ACC112 (cell line): ENCODE measurements around the gene CCDC157.

Experiments
- H2AFZ ChIP-seq: fragments of 200-600 bp; sonication (generic); one replicate; pipeline ENCODE4 v1.6.0; 2017; ENCODE audit warnings: antibody characterized with exemption, low read length; ENCODE audit not compliant: unreplicated experiment
- H3K27ac ChIP-seq: fragments of 200-600 bp; sonication (generic); 2 replicates; pipeline ENCODE4 v1.5.1; 2014; ENCODE audit warnings: low read depth, mild to moderate bottlenecking, antibody characterized with exemption, low read length, moderate library complexity
- H3K27me3 ChIP-seq: fragments of 200-600 bp; sonication (generic); 2 replicates; pipeline ENCODE4 v1.6.1; 2014; ENCODE audit warnings: mild to moderate bottlenecking, antibody characterized with exemption, low read length, moderate library complexity, mixed read lengths; ENCODE audit not compliant: insufficient read depth
- H3K36me3 ChIP-seq: fragments of 200-600 bp; sonication (generic); 2 replicates; pipeline ENCODE4 v1.6.1; 2016; ENCODE audit warnings: mild to moderate bottlenecking, antibody characterized with exemption, low read length, moderate library complexity, mixed read lengths; ENCODE audit not compliant: insufficient read depth
- H3K4me1 ChIP-seq: fragments of 200-600 bp; sonication (generic); one replicate; pipeline ENCODE4 v1.6.1; 2016; ENCODE audit warnings: low read length, mixed read lengths; ENCODE audit not compliant: insufficient read depth, unreplicated experiment, control insufficient read depth
- H3K4me3 ChIP-seq: fragments of 200-600 bp; sonication (generic); 2 replicates; pipeline ENCODE4 v1.5.1; 2014; ENCODE audit warnings: mild to moderate bottlenecking, low read depth, low read length
- H3K79me2 ChIP-seq: fragments of 200-600 bp; sonication (generic); one replicate; pipeline ENCODE4 v1.6.0; 2016; ENCODE audit warnings: low read length; ENCODE audit not compliant: control insufficient read depth, unreplicated experiment, insufficient read depth

The CCDC157 gene

DNA sequence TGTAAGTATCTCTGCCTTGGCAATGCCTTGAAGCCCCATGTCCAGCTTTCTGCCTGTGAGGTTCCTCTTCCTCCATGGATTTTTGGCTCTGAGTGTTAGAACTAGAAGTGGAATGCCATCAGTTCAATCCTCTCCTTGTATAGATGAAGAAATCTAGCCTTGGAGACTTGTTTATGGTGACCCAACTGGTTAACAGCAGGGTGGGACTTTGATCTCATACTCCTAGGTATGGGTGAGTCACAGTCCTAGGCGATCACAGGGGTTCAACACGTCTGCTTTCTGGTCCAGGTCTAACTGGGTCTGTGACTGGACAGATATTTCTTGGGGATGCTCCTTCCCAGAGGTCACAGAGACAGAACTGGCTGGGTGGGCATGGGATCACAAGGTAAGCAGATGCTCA, 59.6 kb downstream of the CCDC157 start:
- Histone ChIP-seq H3K4me3 (no peak overlapping the region), H3K79me2 (peaks cover 3% of the 10 kb centered on the region), H3K4me1 (peaks cover 39% of the 10 kb centered on the region), H3K27me3 (no peaks in the 10 kb centered on the region), H2AFZ (no peak overlapping the region), H3K27ac (peak overlapping the region; percentile 50), H3K36me3 (peaks cover 10% of the 10 kb centered on the region)

DNA sequence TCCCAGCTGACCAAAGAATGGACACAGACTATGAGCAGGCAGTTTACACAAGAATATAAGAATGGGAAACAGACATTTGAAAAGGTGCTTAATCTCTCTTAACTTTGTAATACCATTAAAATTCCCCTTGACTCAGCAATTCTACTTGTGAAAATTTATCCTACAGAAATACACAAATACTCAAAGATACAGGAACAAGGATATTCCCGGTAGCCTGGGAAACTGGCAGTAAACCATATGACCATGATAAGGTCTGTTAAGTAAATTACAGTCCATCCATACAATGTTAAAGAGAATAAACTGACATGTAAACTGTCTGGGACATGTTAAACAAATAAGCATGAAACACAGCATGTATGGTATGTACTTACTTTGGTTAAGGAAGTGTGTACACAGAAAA, 60.0 kb downstream of the CCDC157 start:
- no peak overlapping the region for H3K4me3 ChIP-seq
- H3K79me2 ChIP-seq: peaks cover 4% of the 10 kb centered on the region
- H3K27ac ChIP-seq: peak overlapping the region; percentile 50
- H2AFZ ChIP-seq: no peak overlapping the region
- H3K27me3 ChIP-seq: no peaks in the 10 kb centered on the region
- H3K36me3 ChIP-seq: peaks cover 10% of the 10 kb centered on the region
- peaks cover 43% of the 10 kb centered on the region for H3K4me1 ChIP-seq

DNA sequence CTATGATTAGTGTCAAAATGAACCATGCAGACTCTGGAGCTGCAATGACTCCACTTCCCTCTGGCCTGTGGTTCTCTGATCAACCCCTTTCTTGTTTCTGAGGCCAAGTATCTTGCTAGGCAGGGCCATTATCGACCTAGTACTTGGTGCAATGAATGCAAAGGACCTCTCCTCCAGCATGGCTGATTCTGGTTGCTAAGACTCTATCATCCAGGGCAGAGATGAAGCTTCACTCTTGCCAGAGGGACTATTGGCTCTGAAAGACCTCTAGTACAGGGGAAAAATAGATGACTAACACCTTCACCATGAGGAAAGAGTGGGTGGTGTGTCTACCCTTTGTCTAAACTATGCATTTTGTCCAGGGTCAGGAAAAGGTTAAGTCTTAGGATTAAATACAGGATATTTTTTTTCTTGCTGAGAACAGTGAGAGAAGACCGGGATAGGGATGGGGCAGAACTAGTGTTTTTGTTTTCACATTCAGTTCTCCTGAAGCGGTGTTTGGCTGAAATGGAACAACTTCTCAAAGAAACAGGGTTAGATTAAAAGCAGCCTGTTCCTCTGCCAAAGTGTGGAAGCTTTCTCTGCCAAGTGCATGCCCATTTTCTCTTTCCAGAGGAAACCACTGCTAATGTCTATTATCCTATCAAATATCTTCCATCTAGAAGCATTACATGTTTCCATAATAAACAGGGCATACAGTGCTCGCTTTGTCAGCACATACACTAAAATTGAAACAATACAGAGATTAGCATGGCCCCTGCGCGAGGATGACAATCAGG, 63.7 kb downstream of the CCDC157 start:
- Histone ChIP-seq H3K36me3 (peaks cover 10% of the 10 kb centered on the region), H3K4me3 (peak overlapping the region; percentile 37; the same call in 1 of the 2 replicates), H3K27ac (peak overlapping the region; percentile 100), H3K79me2 (peaks cover 9% of the 10 kb centered on the region), H3K27me3 (no peaks in the 10 kb centered on the region), H3K4me1 (peaks cover 54% of the 10 kb centered on the region), H2AFZ (no peak overlapping the region)

DNA sequence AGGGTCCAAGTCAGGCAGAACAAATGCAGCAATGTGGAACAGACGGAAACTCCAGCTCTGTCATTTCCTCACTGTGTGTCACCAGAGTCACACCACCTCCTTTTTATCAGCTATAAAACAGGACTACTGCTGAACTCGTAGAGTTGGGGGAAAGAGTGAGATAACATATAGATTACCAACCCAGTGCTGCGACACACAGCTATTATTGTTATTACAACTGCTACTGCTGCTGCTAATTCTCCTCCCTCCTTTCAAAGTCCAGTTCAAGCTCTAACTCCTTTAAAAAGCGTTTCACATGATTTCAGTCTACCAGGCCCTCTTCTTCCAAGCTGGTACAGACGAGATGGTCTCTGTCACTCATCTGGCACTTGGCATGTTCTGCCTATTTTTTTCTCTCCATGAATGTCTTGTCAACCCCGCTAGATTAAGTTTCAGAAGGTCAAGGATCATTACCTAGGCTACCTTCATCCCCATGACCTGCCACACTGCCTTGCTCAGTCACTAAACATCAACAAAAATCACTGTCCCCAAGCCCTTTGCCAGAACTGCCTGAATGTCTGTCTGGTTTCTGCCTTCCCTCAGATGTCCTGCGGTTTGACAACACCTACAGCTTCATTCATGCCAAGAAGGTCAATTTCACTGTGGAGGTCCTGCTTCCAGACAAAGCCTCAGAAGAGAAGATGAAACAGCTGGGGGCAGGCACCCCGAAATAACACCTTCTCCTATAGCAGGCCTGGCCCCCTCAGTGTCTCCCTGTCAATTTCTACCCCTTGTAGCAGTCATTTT, 65.1 kb downstream of the CCDC157 start:
- Histone ChIP-seq H3K27ac (peak overlapping the region; percentile 100), H3K4me1 (peaks cover 52% of the 10 kb centered on the region), H3K36me3 (peaks cover 8% of the 10 kb centered on the region)

DNA sequence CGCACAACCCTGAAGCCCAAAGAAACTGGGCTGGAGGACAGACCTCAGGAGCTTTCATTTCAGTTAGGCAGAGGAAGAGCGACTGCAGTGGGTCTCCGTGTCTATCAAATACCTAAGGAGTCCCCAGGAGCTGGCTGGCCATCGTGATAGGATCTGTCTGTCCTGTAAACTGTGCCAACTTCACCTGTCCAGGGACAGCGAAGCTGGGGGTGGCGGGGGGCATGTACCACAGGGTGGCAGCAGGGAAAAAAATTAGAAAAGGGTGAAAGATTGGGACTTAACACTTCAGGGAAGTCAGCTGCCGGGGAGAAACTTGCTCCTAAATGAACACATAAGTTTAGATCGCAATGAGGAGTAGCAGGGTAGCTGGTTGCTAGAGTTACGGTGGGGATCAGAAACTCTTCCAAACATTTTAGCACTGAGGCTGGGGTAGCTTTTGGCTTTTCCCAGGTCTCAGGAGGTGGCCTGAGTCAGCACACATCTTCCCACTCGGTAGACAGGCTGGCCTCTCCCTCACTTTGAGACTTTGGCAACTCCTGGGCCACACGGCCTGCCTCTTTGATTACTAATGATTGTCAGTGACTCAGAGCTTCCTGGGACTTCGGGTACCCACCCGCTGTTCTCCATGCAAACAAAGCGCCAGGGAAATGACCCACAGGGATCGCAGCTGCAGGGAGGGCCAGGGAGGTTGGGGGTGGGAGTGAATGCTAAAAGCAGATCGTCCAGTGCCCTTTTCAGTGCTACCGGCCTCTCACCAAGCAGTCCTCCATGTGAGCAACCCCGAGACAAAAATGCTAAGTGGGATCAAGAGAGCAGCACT, 65.9 kb downstream of the CCDC157 start:
- peak overlapping the region; percentile 100 for H3K27ac ChIP-seq

More for the DNA sequence above, 65.1 kb downstream of the CCDC157 start:
- H2AFZ ChIP-seq: no peak overlapping the region
- H3K4me3 ChIP-seq: peak overlapping the region; percentile 76
- H3K27me3 ChIP-seq: no peaks in the 10 kb centered on the region
- H3K79me2 ChIP-seq: peaks cover 9% of the 10 kb centered on the region

DNA sequence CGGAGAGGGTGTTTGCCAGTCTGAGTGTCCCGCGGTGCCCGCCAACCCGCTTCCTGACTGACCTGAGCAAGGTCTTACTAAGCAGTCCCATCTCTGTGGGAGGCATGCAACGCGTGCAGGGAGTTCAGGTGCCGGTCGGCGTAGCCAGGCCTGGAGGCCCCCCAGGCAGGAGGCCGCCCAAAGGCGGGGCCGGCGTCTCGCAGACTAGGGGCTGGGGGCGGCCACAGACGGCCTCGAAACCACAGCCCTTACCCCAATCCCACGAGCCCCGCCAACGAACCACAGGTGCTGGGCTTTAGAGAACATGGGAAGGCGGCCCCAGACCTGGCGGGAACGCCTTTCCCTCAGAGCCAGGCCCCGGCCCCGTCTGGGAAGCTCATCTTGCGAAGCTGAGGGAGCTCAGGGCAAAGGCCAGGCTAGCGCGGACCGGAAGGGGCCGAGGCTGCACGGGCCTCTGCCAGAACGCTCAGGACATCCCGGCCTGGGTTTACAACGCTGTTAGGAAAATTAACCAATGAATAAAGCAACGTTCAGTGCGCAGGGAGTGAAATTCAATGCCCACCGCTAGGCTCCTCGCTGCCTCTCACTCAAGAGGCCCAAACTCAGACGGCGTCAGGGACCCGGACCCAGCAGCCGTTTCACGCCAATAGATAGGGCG, 66.6 kb downstream of the CCDC157 start:
- H2AFZ ChIP-seq: no peak overlapping the region
- H3K27ac ChIP-seq: peak overlapping the region; percentile 100
- H3K36me3 ChIP-seq: peaks cover 10% of the 10 kb centered on the region; the same call in 1 of the 2 replicates
- H3K4me1 ChIP-seq: peaks cover 57% of the 10 kb centered on the region
- no peaks in the 10 kb centered on the region for H3K27me3 ChIP-seq
- H3K79me2 ChIP-seq: peaks cover 6% of the 10 kb centered on the region
- H3K4me3 ChIP-seq: peak overlapping the region; percentile 76

More for the DNA sequence above, 65.9 kb downstream of the CCDC157 start:
- Histone ChIP-seq H3K4me3 (peak overlapping the region; percentile 76), H3K36me3 (peaks cover 6% of the 10 kb centered on the region; the same call in 1 of the 2 replicates), H3K27me3 (no peaks in the 10 kb centered on the region), H3K4me1 (peaks cover 57% of the 10 kb centered on the region), H2AFZ (no peak overlapping the region), H3K79me2 (peaks cover 6% of the 10 kb centered on the region)

DNA sequence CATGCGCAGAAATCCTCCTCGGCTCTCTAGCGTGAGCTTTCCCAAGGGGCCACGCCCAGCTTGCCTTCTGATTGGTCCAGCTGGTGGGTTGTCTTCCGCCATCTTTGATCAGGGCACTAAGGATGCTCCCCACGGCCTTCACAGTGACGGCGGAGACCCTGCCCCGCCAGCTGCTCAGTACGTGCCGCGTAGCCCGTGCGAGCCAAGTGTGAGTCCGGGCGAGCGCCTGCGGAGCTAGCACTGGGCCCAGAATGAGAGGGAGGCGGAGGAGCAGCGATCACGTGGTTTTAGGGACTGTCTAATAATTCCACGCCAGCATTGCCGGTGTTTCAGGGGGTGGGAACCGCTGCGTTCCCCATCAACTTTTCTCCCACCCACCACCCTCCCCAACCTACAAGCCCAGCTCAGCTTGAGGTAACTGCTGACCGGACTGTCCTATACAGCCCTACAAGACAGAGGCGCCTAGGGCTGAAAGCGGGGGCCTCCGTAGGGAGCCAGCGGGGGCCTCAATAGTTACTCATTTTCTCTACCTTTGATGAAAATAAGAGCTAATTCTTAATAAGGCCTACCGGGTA, 67.2 kb downstream of the CCDC157 start:
- peak overlapping the region; percentile 100 for H3K27ac ChIP-seq
- no peak overlapping the region for H2AFZ ChIP-seq
- peaks cover 10% of the 10 kb centered on the region; the same call in 1 of the 2 replicates for H3K36me3 ChIP-seq
- H3K79me2 ChIP-seq: peaks cover 6% of the 10 kb centered on the region
- H3K27me3 ChIP-seq: no peaks in the 10 kb centered on the region
- peaks cover 55% of the 10 kb centered on the region for H3K4me1 ChIP-seq
- peak overlapping the region; percentile 79 for H3K4me3 ChIP-seq

DNA sequence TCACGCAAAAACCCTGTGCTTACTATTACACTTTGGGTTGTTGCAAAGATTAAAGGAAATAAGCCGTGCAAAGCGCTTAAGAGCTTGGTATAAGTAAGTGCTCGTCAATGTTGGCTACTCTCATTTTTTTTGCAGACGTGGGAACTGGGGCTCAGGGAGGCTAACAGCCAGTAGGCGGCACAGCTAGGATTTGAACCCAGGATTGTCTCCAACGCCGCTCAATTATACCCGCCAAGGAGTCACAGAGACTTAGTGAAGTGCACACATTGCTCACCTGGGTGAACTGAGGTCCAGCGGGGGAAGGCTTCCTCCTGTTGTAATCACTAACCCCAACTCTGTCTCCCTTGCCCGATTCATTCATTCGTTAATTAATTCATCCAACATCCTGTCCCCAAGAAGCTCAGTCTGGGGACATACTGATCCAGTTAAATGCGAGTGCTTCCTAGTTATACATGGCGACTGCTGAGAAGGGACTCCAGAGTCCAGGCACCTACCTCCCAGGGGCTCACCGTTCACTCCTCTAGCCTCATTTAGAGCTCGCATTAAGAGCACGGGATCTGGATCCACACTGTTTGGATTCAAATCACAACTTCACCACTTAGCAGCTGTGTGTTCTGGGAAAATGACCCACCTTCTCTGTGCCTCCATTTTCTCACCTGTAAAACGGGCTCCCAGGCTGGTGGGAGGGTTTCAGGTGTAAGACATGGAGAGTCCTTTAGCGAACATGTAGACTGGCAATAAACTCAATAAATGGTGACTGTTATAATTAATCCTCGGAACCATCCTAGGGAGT, 67.9 kb downstream of the CCDC157 start:
- H3K4me1 ChIP-seq: peaks cover 50% of the 10 kb centered on the region
- peak overlapping the region; percentile 4 for H2AFZ ChIP-seq
- H3K4me3 ChIP-seq: peak overlapping the region; percentile 79
- H3K36me3 ChIP-seq: peaks cover 10% of the 10 kb centered on the region; the same call in 1 of the 2 replicates
- peaks cover 6% of the 10 kb centered on the region for H3K79me2 ChIP-seq
- no peaks in the 10 kb centered on the region for H3K27me3 ChIP-seq
- H3K27ac ChIP-seq: peak overlapping the region; percentile 100

DNA sequence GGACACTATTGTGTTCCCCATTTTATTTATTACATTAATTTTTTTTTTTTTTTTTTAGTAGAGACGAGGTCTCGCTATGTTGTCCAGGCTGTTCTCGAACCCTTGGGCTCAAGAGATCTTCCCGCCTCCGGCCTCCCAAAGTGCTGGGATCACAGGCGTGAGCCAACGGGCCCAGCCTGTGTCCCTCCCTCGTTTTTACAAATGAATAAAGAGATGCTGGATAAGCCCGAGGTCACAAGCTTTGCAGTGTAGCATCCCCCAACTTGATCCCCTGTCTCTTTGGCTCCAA, 68.5 kb downstream of the CCDC157 start:
- Histone ChIP-seq H2AFZ (no peak overlapping the region), H3K79me2 (peaks cover 6% of the 10 kb centered on the region), H3K27me3 (no peaks in the 10 kb centered on the region), H3K4me3 (peak overlapping the region; percentile 79), H3K4me1 (peaks cover 45% of the 10 kb centered on the region), H3K36me3 (peaks cover 10% of the 10 kb centered on the region; the same call in 1 of the 2 replicates), H3K27ac (peak overlapping the region; percentile 100)
